ENCODE data around the gene VASP.

GRCh38 chr19:45517238-45517637 is 10.0 kb downstream of the VASP start:
- no peak for TF ChIP-seq CTCF (conservative IDR thresholded peaks at IDR 0.05; ENCODE audit: low read length)
- no peak for TF ChIP-seq EZH2phosphoT487 (IDR thresholded peaks at IDR 0.05; ENCODE audit: borderline replicate concordance)
